Myocyte (in vitro differentiated cells): ENCODE results near the gene KCNQ1. TPM values are rescaled to one million over a fixed set of nuclear protein-coding genes. Genes with fewer than 3 reads are reported as not detected.

Experiments
- DNase-seq: peaks from one replicate; pipeline ENCODE4 v3.0.0-alpha.2; 2012; ENCODE audit warnings: low read depth
- total RNA-seq: library from RNA; depleted of rRNA; stranded (reverse); fragments of >200 nt; gene quantifications from 2 replicates; pipeline ENCODE4 v1.2.3, GENCODE V29; 2014

KCNQ1 gene
- total RNA-seq, 1 donor from 2014 or later, result 0.32 TPM

DNA sequence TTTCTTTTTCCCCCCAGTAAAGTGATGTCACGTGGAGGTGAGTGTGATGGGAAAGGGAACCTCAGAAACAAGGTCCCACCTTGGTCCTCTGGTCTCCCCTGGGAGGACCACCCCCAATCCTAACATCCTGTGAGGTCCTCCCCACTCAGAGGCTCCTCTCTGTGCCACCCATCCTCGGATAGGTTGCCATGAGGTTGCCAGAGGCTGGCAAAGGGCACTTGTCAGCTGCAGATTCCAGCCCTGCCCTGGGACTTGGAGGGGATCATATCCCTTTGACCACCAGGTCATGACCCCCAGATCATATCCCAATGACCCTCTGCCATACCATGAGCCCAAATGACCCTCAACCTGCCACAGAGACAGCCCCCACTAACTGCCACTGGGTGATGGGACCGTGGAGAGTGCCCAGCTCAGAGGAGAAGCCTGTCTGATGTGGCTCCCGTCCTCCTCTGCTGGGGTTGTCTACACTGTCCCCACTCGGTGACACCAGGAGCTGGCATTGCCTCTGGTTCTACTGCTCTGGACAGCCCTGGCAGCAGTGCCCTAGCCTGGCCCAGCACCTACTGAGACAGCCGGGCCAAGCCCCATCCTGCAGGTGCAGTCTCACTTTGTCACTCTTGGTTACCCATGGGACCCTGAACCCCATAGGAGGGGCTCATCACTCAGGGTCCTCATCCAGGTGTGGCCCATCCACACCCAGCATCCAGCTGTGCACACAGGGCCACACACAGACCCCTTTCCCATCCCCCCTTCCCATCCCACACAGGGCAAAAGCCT lies 345.2 kb downstream of the KCNQ1 start:
- DNase-seq, result no peak

- DNase-seq, result no peak
These were observed 345.7 kb downstream of the KCNQ1 start for GRCh38 chr11:2790568-2790921.

GRCh38 chr11:2791139-2791520 lies 346.3 kb downstream of the KCNQ1 start:
- no peak for DNase-seq

GRCh38 chr11:2791521-2792380 lies 346.9 kb downstream of the KCNQ1 start:
- no peak for DNase-seq

DNA sequence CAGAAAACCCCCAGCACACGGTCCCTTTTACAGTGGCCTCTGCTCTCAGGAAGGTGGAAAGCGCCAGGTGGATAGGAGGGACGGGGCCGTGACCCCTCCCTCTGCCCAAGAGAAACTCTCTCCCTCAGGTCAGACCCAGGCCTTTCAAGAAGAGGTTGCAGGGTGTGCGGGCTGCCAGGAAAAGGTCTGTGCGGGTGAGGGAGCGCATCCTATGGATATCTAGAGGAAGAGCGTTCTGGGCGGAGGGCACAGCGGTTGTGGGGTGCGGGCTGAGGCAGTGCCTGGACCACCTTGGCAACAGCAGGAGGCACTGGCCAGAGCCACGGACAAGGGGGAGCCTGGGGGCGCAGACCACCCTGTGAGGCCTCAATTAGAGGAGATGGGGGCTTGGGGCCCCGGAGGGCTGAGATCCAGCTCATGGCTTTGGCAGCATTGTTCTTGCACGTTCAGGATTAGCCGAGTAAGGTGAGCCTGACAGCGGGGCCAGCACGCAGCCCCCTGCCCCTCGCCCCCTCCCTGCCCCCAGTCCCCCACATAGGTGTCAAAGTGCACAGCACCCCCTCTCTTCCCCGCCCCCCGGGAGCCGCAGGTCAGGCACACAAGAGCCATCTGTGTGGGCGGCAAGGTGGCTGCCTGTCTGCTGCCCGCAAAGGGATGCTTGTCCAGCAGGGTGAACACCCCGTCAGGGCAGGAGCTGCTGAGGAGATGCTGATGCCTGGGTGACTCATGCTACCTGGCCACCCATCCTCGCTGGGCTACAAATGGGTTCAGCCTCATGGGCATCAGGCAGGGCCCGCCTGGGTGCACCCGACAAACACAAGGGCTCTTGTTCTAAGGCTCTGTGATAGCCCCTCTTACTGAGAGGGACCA lies 347.8 kb downstream of the KCNQ1 start:
- DNase-seq, result no peak

DNA sequence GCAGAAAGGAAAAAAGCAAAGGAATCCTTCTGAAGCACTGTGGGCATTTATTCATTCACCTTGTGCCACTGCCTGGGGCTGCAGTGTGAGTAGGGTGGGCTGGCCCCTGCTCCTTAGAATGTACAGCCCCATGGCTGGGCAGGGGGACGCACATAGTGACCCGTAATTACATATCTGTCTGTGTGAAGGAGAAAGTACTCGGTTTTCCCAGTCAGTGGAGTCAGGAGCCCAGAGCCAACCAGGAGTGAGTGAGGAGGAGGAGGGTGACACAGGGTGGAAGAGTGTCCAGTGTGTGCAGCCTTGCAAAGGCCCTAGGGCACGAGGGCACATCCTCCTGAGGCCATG lies 348.9 kb downstream of the KCNQ1 start:
- no peak for DNase-seq

GRCh38 chr11:2794046-2794967 lies 349.5 kb downstream of the KCNQ1 start:
- no peak for DNase-seq

DNA sequence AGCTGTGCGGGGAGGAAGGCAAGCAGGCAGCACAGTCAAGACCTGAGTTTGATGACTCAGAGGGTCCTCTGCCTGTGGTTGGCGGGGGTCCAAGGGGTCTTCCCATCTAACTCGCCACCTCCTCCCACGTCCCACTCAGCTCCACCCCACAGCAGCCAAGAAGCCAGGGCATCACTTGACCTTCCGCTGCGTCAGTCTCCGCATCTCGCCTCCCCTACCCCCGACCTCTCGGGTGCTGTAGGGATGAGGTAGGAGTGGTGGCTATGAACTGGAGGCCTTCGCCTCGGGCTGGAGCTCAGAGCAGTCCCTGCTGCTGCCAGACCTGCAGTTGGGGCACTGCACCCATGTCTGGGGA lies 350.1 kb downstream of the KCNQ1 start:
- no peak for DNase-seq

GRCh38 chr11:2795491-2795991 lies 350.7 kb downstream of the KCNQ1 start:
- no peak for DNase-seq

DNA sequence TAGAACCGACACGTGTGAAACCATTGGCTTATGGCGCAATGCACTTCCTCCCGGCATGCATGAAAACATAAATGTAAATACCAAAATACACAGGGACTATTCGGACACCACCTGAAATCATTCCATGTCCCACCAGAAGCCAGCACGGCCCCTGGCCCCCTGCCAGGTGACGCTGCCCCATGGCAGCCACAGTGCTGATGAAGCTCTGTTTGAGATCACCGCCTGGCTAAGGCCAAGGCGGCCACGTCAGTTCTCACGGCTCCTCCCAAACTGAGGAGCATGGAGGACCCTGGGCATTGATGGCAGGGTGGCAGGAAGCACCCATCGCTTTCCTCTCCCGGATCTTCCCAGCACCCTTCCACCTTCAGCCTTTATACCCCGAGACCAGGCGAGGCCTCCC lies 351.3 kb downstream of the KCNQ1 start:
- DNase-seq, result no peak

DNA sequence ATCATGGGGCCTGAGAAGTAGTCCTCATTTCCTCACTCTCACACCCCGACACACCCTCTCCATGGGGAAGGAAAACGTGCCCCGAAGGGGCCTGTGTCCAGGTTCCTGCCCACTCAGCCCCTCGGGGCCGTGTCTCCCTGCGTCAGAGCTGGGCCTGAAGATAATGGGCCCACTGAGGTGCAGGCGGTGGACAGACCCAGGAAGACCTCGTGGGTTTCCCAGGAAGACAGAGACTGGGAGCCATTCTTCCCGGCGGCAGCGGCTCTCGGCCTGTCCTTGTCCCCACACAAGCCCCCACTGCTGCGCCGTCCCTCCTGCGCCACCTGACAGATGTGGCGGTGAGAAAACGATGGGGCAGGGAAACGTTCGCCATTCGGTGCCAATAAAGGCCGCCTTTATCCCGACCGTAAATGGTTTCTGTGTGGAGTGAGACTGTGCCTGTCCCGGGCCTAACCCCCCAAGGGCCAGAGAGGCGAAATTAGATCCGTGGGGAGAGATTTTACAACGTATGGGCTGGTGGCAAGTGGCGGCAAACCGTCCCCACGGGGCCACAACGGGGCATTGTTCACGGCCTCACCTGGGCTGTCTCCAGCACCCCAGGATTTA lies 351.8 kb downstream of the KCNQ1 start:
- DNase-seq, result no peak

- DNase-seq, result no peak
These were observed 352.4 kb downstream of the KCNQ1 start for GRCh38 chr11:2797121-2797711.

DNA sequence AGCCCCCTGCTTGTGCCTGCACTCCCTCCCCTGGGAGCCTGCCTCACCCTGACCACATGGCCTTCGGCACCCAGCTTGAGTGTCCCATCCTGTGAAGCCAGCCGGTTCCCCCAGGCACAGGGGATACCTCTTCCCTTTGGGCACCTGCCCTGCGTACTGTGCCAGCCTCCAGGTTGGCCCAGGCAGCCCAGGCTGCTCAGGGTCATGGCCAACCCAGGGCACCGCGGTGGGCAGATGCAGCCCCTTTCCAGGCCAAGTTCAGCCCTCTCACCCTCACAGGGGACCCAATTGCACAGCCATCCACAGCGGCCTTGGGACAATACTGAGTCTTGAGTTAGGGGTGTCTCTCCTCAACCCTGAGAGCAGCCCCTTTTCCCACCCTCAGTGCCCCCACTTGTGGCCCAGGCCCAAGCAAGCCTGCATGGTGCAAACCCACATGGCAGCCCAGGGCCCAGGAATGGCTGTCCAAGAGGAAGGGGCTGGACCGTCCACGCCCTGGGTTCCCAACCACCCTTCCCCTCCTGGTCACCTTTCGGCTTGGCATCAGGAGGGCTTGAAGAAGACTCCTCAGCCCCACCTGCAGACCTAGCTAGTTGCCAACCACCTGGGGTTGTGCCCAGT lies 353.0 kb downstream of the KCNQ1 start:
- no peak for DNase-seq

DNA sequence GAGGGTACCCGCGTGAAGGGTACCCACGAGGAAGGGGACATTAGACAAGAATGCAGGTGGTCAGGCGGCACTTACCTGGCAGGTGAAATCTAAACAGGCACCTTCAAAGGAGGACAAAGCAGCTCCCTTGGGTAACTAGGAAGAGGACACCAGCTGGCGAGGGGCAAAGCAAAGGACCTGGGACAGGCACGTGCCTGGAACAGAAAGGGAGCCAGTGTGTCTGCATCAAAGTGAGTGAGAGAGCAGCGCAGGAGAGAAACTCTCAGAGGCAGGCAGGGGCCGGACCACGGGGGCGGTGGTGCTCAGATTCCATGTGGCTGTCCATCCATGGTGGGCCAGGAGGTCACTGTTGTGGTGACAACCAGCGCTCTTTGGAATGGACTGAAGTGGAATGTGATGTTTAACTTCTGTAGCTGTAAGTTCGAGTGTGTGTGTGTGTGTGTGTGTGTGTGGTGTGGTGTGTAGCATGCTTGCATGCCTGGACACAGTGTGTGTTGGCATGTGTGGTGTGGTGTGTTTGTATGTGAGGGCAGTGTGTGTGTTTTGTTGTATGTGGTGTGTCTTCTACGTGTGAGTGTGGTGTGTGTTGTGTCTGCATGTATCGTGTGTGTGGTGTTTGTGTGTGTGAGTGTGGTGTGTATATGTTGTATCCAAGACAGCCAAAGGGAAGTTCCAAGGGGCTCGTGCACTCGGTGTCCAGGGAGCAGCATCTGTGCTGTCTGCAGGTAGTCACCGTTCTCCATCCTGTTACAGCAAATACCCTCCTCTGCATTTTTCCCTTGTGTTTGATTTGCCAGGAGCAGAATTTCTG lies 354.3 kb downstream of the KCNQ1 start:
- no peak for DNase-seq

DNA sequence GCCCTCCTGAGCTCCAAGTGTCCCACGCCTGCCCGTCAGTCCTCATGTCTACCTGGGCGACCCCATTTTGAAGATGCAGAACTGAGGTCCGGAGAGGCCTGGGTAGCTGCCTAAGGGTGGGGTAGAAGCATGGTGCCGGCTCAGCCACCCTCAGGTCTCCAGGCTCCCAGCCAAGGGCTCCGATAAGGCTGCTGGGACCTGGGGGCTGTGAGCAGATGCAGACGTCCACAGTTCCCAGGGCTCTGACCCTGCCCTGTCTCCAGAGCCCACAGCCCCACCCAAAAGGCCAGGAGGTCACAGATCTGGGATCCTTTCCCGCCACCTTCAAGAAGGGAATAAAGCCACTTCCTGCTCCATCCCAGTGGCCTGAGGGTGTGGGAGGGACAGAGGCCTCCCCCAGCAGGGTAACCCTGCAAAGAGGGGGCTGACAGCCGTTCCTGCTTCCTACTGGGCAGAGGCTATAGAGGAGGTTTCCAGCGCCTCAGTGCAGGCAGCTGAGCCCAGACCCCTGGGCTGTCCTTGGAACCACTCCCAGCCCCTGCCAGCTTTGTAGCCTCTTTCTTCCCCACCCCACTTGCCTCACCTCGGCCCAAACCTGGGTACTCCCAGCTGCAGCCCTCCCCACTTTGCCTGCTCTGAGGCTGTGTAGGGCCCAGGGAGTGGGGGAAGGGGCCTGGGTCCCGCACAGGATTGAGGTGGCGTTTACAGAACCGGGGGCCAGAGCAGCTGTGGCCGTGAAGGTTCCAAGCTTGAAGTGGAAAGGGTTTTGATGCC lies 355.3 kb downstream of the KCNQ1 start:
- DNase-seq, result no peak

DNA sequence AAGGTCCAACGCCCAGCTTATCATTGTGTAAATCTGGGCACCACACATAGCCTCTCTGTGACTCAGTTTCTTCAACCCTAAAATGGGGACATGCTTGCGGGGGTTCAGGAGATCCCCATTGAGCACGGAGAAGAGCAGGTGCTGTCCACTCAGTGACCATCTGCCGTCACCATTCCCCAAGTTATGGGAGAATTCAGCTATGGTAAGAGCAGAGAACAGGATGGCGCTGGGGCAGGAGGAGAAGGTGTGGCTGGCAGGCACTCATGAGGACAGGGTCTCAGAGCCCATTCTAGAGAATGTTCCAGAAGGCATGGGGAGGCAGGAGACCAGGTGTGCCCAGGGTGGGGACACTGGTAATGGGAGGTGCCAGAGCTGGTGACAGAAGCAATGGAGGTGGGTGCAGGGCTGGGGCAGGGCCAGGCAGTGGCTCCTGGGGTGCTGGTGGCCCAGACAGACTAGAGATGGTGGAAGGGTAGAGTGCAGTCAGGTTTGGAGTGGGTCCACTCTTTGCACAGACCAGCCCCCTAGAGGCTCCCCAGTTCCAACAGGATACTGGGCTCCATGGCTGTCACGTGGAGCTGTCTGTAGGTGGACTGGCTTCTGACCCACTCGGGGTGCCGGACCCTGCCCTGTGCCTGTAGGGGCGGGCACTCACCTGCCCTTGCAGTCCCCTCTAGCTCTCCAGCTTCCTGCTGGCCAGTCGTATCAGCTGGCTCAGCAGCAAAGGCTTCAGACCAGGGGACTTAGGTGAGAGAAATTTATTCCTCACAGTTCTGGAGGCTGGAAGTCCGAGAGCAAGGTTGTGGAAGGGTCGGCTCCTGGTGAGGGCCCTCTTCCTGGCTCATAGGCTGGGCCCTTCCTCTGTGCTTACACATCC lies 356.1 kb downstream of the KCNQ1 start:
- DNase-seq, result no peak
